Activated CD8-positive, alpha-beta memory T cell treated with anti-CD3 and anti-CD28 coated beads, Interleukin-2, amount 50 U/mL, for 1 hour (primary cell): ENCODE measurements around the gene FXYD6.
"Not testable (repeated sequence)": the region's sequence is repeated elsewhere in the genome, so short reads cannot be mapped to it uniquely, and the experiment has no call there.

ENCODE experiments used
- DNase-seq: peaks from one replicate; pipeline ENCODE4 v3.0.0-alpha.2; 2020; ENCODE audit errors: extremely low read depth

The FXYD6 gene

GRCh38 chr11:117869604-117870003 is 6.9 kb downstream of the FXYD6 start:
- no peak for DNase-seq

- DNase-seq: no peak
Observed at GRCh38 chr11:117868815-117869561, 7.5 kb downstream of the FXYD6 start.

- DNase-seq: no peak
Observed at GRCh38 chr11:117868088-117868487, 8.4 kb downstream of the FXYD6 start.

GRCh38 chr11:117866526-117866925 is 9.9 kb downstream of the FXYD6 start:
- DNase-seq: no peak

GRCh38 chr11:117865546-117865945 is 10.9 kb downstream of the FXYD6 start:
- DNase-seq: not testable (repeated sequence)

- no peak for DNase-seq
Observed at GRCh38 chr11:117863383-117863782, 13.1 kb downstream of the FXYD6 start.

GRCh38 chr11:117862753-117863152 is 13.7 kb downstream of the FXYD6 start:
- DNase-seq: no peak

GRCh38 chr11:117862019-117862725 is 14.3 kb downstream of the FXYD6 start:
- no peak for DNase-seq

- no peak for DNase-seq
Observed at GRCh38 chr11:117861151-117862018, 15.1 kb downstream of the FXYD6 start.

- DNase-seq: no peak
Observed at GRCh38 chr11:117860139-117860538, 16.3 kb downstream of the FXYD6 start.

GRCh38 chr11:117859488-117860112 is 16.9 kb downstream of the FXYD6 start:
- no peak for DNase-seq

GRCh38 chr11:117859061-117859460 is 17.4 kb downstream of the FXYD6 start:
- DNase-seq: no peak

GRCh38 chr11:117857734-117858414 is 18.6 kb downstream of the FXYD6 start:
- DNase-seq: no peak

GRCh38 chr11:117855912-117856651 is 20.4 kb downstream of the FXYD6 start:
- no peak for DNase-seq

GRCh38 chr11:117855186-117855845 is 21.1 kb downstream of the FXYD6 start:
- DNase-seq: no peak

- DNase-seq: no peak
Observed at GRCh38 chr11:117852309-117852708, 24.1 kb downstream of the FXYD6 start.

GRCh38 chr11:117851852-117852251 is 24.6 kb downstream of the FXYD6 start:
- DNase-seq: no peak

GRCh38 chr11:117851106-117851505 is 25.4 kb downstream of the FXYD6 start:
- DNase-seq: no peak

- DNase-seq: no peak
Observed at GRCh38 chr11:117849781-117850414, 26.6 kb downstream of the FXYD6 start.
